ENCODE measurements around the gene CFP.

The CFP gene

DNA sequence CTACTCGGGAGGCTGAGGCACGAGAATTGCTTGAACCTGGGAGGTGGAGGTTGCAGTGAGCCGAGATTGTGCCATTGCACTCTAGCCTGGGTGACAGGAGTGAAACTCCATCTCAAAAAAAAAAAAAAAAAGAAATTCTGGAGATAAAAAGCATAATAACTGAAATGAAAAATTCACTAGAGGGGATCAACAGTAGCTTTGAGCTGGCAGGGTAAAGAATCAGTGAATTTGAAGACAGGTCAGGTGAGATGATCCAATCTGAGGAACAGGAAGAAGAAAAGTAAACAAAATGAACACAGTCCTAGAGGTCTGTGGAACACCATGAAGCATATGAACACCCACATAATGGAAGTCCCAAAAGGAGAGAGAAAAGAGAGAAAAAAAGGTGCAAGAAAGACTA lies 32.5 kb downstream of the CFP start:
- DNase-seq, result no peak

DNA sequence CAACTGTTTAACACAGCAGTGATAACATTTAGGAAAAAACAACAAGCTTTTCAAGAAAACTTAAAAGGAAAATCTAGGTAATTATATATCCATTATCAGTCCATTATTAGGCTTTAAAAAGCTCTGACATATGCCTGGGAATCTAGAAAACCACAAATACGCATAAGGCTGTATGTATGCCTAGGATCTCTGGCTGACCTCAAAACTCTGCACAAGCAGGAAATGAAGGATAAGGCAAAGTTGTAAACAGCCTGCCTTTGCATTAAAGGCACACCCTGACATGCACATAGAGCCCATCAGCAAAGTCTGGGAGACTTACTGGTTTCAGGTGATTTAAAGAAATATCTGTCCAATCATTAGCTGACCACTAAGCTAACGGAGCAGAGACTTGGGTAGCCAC lies 33.5 kb downstream of the CFP start:
- no peak for DNase-seq

DNA sequence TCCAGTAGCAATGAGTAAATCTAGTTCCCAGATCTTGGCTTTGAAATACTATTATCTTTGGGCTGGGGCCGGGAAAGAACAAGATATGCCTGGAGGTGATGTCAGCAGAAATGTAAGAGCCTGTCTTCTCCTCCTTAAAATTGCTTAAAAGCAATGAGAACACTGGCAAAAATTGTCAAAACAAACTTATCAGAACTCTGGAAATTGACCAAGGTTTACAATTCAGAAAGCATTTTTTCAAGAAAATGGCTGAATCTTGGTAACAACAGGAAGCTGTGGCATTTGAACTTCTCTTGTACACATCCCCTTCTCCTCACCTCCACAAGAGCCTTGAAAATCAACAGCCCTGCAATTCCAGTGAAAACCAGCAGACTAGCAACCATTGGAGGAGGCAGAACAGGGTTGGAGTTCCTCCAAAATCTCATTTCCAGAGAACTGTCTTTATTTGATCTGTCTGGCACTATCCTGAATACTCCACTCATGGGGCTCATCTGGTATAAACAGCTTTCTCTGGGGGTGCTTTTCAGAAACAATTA lies 33.9 kb downstream of the CFP start:
- DNase-seq, result no peak

DNA sequence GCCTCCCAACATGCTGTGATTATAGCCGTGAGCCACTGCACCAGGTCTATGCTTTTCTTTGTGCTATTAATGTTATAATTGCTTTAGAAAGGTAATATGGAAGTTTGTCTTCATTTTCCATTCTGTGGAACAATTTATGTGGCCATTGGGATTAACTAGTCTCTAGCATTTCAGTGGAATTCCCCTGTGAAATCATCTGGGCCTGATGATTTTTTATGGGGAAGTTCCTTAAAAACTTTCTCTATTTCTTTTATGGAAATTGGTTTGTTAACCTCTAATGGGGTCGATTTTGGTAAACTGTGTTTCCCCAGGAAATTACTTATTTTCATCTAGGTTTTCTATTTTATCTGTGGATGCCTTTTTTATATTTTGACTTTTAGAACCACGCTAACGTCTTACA lies 36.2 kb downstream of the CFP start:
- no peak for DNase-seq

DNA sequence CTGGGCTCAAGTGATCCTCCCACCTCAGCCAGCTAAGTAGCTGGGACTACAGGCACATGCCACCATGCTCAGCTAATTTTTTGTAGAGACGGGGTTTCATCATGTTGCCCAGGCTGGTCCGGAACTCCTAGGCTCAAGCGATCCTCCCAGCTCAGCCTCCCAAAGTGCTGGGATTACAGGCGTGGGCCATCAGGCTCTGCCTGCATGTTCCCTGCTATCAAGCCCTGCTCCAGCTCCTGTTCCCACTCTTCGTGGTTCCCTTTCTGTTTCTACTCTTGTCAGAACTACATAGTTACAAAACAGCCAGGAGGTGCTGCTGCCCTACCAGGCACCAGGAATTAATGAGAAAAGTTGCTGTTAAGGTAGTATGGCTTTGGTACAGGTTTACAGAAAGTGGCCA lies 38.7 kb downstream of the CFP start:
- no peak for DNase-seq

DNA sequence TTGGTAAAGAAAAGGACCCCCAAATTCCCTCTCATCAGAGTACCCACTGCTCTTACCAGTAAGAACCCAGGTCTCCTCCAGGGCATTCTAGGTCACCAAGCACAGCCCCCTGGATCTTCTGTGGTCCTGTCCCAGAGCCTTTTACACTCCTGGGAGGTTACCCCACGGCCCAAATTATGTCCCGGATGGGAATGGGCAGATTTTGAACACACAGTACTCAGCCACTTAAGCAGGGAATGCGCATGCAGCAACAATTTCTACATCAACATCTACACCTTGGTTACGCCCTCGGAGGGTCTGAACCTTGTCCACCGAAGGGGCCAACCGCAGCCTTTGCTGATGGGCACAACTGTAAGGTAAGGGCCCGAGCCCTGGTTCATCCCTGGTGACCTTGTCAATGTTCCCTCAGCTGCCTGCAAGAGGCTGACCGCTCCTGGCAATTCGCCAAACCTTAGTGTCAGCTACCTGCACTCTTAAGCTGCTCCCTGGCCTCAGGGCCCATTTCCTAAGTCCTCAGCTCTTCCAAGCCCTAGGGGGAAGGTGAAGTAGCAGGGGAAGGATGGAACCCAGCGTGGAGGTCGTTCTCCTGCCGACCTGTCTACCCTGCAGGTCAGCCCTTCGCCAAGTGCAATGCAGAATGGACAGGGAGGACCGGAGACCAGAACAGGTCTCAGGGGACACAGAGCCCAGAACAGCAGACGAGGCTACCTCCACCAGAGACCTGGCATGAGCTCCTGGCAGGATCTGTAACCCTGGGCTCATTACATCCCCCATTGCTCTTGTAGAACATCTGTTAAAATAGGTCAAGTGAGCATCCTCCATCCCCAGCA lies 41.6 kb downstream of the CFP start:
- no peak for DNase-seq

DNA sequence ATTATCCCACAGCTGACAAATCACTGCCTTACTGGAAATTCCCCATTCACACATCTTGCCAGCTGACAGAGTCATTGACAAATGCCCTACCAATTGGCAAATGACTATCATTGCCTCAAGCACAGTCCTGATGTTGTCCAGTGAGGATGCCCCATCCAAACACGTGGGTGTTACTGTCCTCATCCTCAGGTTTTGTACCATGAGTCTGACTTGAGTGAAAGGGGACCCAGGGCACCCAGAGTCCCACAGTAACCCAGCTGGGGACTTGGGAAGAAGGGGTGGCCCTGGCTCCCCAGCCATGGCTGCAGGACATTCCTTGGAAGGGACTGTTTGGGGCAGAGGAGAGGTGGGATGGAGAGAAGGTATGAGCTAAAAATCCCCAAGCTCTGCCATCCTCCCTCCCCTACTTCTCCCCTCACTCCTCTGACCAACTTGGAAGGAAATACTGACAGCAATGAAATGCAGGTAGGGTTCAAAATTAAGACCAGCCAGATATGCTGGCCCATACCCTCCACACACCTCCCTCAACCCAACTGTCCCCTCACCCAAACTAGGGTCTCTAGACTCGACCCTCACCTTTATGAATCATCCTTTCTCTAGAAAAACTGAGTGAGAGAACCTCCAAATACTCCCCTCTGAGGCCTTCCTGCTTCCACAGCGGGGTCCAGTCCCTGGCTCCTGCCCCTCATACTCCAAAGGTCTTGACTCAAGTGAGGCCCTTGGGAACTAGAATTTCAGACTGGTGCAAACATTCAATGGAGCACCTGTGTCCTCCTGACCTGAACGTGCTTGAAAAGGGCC lies 42.4 kb downstream of the CFP start:
- DNase-seq, result no peak

DNA sequence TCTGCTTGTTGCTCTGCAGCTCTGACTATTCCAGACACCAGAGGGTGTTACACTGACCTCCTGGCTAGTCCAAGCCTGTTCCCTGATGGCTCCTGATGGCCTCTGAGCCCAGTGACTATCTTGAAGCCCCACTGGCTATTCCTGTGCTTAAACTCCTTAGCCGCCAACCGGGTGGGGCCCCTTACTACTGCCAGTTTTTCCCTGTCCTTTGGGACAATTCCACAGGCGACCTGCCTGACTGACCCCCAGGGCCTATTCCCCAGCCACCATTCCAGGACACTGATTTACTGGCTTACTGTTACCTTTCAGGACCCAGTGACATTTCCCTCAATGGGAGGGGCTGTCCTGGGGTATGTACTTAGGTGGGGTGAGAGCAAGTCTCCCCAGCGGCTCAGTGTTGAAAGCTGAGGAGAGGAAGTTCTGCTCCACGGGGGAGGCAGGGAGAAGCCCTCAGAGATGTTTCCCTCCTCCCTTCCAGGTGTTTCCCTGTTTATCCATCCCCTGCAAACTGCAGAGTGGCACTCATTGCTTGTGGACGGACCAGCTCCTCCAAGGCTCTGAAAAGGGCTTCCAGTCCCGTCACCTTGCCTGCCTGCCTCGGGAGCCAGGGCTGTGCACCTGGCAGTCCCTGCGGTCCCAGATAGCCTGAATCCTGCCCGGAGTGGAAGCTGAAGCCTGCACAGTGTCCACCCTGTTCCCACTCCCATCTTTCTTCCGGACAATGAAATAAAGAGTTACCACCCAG lies 43.5 kb downstream of the CFP start:
- DNase-seq, result no peak

DNA sequence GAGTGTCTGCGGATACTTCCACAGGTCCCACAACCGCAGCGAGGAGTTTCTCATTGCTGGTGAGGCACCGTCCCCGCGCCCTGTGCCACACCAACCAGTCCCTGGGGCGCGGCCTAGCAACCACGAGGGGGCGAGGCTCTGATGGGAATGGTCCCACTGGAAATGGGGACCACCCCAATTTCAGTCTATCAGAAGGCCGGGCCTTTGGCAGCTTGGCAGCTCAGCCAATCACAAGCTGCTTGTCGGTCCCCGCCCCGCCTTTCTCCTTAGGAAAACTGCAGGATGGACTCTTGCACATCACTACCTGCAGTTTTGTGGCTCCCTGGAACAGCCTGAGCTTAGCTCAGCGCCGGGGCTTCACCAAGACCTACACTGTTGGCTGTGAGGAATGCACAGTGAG lies 44.5 kb downstream of the CFP start:
- DNase-seq, result no peak

DNA sequence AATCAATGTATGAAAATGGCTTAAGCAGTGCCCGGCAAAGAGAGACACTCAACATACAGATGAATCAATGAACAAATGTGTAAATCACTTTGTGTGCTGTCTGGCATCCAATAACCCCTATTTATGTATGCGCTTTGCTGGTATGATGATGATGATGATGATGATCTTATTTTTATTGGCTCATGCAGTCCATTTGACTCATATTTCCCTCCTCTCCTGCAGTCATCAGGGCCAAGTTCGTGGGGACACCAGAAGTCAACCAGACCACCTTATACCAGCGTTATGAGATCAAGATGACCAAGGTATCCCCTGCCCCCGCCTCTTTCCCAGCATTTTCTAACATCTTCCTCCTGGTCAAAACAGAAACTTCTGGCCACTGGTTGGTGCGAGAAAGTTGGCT lies 45.0 kb downstream of the CFP start:
- no peak for DNase-seq

DNA sequence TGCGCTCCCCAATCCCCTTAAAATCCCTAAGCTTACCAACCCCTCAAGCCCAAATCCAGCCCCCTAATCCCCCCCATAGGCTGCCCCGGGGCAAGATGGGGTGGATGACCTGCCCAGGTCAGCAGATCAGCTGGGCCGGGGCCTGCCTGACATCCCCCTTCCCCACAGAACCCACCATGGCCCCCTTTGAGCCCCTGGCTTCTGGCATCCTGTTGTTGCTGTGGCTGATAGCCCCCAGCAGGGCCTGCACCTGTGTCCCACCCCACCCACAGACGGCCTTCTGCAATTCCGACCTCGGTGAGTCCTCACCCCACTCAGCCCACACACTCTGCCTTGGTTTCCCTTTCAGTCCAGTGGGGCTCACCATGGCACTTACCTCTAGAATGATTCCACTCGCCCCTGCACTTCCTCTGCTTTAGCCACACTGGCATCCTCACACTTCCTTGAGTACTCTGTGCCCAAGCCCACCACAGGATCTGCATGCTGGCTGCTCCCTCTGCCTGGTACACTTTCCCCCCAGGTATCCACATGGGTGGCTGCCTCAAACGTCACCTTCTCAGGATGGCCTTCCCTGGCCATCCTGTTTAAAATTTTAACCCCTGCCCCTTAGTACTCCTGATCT lies 46.4 kb downstream of the CFP start:
- DNase-seq, result no peak

DNA sequence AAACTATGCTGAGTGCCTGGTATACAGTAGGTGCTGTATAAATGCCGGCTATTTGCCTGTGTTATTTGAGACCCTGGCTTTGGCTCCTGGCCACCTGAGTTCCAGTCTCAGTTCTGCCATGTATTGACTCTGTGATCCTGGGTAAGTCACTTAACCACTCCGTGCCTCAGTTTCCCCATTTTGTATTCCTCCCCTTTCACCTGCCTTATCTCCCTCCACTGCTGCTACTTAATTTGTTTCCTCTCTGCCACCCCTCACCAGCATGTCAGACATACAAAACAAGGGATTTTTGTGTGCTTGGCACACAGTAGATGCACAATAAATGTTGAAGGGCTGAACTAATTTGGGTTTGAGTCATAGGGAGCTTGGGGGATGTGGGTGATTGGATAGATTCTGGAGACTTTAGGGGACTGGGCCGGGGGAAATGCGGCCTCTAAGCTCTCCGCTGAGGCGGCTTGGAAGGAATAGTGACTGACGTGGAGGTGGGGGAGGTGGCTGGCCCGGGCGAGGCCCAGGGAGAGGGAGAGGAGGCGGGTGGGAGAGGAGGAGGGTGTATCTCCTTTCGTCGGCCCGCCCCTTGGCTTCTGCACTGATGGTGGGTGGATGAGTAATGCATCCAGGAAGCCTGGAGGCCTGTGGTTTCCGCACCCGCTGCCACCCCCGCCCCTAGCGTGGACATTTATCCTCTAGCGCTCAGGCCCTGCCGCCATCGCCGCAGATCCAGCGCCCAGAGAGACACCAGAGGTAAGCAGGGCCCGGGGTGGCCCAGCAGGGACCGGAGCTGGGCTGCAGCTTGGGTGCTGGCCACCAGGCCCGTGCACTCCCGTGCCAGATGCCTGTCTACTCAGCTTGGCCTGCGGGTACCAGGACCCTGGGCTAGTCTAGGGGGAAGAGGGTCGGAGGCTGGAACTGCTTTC lies 47.7 kb downstream of the CFP start, which contains the start of gene TIMP1:
Gene TIMP1 (plus strand): TSS at position 706 of the 917 bp plus-strand sequence. CDS start 980 bp downstream, outside the sequence.
- DNase-seq, result no peak

DNA sequence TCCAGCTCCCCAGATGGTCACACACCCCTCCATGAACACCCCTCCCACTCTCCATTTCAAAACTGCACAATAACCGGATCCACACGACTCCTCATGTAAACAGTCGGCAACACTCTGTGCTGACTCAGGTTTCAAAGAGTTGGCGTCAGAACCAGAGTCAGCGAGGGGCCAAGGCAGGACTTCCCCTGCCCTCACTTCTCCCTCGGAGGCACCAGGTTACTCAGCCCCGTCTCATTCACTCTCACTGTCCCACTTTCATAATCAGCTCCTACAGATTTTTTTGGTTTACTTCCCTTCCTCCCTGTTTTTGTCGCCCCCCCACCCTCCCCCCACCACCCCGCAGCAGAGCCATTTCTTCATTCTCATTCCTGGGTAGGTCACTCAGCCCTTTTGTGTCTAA lies 50.2 kb downstream of the CFP start:
- DNase-seq, result no peak

DNA sequence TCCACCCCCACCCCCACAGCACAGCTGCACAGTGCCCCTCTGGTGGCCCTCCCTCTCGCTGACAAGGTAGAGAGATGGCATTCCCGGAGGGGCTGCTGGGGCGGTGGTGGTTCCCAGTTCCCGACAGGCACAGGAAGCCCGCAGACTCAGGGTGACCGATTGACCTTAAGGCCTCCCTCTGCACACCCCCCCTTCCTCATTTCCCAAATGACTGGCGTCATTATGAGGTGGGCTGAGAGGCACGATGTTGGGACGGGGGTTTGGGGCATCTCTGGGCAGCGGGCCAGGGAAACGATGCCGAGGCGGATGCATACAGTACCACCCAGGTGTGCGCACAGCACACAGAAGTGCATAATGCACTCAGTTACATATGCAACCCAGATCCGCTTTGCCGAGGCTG lies 51.0 kb downstream of the CFP start:
- DNase-seq, result no peak

DNA sequence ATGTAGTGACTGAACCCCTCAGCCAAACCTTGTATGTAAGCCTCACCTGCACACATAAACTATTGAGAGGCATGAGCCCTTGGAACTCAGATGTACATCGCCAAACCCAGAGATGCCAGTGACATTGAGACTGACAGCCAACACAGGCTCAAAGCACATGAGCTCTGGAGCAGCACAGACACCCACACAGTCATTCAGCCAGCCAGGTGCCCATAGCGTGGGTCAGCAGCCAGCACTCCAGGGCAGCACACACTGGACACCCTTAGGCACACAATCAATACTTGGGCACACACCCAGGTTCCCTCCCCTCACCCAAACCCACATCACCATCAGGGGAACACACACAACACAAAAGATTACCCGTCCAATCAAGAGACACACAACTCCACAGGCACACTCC lies 51.8 kb downstream of the CFP start:
- no peak for DNase-seq

DNA sequence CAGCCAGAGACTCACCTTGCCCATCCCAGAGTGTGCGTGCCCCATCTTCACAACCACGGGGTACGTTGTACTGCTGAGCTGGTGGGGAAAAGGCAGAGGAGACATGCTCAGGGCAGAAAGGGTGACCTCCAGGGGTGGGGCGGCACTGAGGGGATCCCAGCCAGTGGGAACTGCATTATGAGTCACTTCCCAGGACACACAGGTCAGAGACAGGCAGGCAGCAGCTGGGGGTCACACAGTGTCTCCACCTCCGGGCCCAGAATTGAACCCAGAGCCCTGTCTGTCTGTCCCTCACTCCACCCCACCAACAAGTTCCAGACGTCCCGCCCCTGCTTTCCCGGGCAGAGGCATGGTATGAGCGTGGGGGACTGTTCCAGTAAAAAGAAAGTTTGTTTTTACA lies 52.3 kb downstream of the CFP start:
- DNase-seq, result no peak

DNA sequence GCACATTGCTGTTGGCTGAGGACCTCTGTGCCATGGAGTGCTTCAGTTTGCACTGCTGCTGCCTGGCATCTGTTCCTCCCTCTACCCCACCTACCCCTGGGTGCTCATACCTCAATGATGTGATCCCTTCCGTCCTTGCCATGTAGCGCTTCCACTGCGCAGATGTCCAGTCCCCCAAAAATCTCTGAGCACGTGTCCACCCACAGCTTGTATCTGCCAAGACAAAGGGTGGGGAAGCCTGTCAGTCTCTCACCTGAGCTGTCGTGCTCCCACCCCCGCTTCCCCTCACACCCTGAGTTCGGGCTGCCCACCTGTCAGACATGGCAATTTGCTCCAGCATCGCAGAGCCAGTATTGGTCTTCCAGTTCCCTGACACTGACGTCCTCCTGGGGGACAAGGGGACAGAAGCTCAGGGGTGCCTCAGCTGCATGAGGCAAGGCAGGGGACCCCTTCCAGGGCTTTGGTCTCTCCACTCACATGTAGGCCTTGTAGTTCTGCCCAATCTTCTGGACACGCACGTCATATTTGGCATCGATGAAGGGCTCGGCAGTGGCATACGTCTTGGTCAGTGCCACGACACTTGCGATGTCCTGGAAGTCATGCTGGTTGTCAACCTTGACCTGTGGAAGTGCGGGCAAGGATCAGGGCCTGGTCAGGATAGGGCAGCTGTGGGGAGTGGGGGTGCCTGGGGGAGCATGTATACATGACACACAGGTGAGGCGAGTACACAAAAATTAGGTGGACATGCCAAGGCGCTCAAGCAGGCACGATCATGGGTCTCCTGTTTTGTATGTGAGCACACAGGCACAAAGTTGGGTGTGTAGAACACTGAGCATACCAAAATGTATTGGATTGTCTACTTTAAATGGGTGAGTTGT lies 53.5 kb downstream of the CFP start:
- no peak for DNase-seq

DNA sequence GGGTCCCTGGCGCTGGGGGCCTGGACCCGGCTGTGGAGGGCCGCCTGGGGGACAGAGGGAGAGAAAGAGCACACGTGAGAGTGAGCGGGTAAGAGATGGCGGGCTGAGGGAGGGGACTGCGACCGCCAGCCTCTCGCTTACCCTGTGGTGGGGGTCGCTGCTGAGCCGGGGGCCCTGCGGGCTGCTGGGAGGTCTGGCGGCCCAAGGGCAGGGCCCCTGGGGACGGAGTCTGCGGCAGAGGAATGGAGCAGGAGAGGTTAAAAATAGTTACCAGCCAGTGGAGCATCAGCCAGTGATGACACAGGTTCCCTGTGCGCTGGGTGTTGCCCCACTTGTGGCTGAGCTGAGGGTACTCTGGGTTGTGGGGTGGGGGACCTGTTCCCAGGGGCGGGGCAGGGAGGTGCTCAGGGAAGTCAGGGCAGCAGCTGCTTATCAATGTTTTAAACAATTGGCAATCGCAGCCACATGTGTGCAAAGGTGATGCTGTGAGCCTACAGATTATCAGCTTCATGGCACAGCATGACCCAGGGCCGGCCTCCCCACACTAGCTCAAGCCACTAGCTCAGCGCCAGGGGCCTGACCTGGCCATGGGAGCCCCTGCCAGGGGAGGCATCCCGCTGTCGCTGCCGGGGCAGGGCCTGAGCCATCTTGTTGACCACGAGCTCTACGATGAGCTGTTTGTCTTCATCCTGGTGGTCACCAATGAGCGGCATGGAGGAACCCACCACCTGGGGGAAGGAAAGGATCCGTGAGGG lies 55.0 kb downstream of the CFP start:
- no peak for DNase-seq

DNA sequence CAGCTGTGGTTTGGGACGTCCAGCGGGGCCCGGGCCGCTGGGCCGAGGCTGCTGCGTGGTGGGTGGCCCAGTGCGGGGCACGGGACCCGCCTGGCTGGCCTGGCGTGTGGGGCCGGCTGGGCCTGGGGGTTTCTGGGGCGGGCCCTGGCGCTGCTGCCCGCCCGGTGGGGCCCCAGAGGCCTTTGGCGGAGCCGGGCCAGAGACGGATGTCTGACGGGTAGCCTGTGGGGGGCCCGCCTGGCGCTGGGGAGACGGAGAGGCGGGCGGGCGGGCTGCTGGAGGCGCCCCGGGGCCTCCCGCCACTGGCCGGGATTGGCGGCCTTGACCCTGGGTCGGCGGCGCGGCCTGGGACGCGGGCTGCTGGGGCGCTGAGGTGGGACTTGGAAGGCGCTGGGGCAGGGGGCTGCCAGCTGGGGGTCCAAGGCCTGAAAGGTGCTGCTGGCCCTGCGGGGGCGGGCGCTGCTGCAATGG lies 55.6 kb downstream of the CFP start:
- DNase-seq, result no peak
